DMS53 treated with DMSO at 0.1 percent for 48 hours (cell line): ENCODE data around the gene PARD3B.

ENCODE experiments used
- DNase-seq: peaks from one replicate; lab custom pipeline; 2025; ENCODE audit not compliant: unreplicated experiment; lab: John Stamatoyannopoulos, UW

Gene PARD3B

GRCh38 chr2:205636549-205637319 lies 1091.5 kb downstream of the PARD3B start:
- no peak for DNase-seq

DNA sequence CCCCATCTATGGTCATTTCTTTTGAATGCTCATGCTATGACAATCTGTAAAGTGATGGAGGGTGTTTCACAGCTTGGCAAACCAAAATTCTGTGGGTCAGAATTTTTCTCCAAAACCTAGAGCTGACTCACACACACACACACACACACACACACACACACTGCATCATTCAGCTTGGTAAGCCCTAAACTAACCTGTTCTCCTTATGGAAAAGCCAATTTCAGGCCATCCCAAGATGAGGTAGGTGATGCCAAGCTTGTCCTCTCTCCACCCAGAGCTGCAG lies 1092.0 kb downstream of the PARD3B start:
- no peak for DNase-seq

DNA sequence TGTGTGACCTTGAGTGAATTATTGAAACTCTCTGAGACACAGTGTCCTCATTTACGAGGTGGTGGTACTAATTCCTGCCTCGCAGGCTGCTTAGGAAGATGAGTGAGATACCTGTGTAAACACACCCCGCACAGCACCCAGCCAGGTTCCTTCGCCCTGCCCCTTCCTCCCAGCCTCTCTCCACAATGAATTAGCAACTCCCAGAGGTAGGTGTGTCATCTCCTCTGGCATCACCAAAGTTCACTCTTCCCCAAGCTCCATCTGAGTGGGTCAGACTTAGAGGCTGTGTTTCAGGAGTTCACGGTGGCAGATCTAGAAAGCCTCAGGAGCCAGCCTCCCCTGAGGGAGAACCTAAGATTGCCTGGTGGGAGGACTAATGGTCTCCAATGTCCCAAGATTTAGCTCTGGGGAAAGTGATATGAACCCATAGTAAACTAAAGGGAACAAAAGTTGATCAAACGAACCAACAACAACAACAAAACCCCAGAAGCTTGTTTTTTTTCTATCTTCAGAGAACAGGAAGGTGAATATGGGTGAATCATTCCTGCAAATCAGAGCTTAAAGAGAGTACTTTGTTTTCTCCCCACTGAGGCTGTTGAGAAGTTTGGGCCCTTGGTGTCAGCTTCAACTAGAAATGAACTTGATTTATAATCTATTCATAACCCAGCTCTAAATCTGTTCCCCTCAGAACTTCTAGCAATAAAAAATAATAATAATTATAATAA lies 1092.7 kb downstream of the PARD3B start:
- no peak for DNase-seq

DNA sequence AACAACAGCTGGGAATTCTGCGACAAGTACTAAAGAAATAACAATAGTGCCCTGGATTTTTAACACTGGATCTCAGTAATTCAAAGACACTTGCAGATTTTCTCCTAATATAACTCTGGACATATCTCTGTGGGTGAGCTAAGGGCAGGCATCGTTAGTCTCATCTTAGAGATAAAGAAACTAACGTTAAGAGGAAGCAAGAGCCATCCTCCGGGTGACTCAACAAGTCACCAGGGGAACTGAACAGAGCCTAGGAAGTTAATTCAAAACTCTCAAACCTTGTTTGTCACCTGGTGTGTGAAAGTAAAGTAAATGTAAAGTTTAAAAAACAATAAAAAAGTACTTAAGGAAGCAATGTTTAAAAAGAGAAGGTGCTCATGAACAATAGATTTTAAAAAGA lies 1095.4 kb downstream of the PARD3B start:
- no peak for DNase-seq

- no peak for DNase-seq
These were observed 1097.5 kb downstream of the PARD3B start for GRCh38 chr2:205642599-205643356.

DNA sequence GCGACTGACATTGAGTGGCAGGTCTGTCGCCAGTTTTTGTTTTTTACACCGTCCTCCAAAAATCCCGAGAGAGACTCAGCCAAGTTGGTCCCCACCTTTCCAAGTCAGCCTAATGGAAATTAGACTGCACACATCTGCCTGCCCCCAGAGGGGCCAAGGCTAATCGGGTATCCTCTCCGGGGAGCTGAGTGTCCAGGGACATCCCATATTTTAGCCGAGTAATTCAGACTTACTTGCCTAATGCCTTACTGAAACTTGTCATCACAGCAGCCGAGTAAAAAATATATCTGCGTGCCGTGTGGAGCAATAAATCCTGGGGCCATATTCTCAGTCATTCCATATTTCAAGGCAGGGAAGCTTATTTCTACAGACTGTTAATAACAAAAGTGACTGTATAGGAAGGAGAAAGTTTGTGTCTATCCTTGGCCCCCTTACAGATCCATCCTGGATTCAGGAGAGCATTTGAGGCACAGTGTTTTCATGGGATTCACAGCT lies 1098.2 kb downstream of the PARD3B start:
- no peak for DNase-seq

DNA sequence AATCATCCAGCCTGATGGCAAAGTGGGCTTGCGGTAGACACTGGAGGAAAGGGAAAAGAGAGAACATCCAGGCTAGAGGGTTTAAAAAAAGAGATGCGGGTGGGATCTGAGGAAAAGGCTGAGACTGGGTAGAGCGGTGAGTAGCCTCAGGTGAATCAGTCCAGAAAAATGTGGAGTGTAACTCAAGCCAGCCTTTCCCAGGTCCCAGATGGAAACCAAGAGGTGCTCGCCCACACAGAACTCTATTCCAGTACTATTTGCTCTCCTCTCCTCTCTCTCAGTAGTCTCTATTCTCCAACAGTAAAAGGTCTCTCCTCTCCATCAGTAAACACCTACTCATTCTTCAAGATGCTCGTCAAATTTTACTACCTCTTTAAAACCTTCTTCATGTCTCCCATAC lies 1098.7 kb downstream of the PARD3B start:
- DNase-seq, result no peak

- DNase-seq, result no peak
These were observed 1101.4 kb downstream of the PARD3B start for GRCh38 chr2:205646680-205647079.

DNA sequence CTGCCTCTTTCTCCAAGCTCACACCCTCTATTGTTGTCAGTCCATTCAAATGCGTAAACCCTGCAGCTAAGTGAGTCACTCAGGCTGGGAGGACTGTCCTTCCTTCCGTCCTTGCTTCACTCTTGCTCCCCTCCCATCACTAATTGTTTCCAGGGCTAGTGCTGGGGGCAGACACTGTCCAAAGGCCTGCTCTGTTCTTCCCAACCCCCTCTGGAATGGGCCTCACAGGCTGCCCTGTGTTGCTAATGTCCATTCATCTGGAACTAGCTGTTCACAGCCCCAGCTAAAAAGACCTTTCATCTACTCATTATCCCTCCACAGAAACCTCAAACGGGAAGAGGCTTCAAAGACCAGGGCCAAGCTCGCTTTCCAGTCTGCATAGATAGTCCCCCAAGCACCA lies 1105.2 kb downstream of the PARD3B start:
- DNase-seq, result no peak

DNA sequence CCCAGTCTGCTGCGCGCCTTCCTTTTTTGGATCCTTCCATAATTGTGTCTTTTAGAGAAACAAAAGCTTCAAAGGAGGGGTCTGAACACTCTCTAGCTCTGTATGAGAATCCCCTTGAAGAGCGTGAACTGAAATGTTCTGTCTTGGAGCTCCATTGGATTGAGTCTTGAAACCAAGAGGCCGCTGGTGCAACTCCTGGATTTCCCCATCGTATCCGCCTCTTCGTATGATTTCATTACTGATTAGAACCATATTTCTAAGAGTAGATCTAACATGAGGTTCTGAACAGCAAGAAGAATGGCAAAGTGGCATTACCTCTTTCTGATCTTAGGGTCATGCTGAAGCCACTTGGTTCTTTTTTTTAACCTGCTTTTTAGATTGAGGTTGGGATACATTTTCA lies 1105.7 kb downstream of the PARD3B start:
- no peak for DNase-seq

DNA sequence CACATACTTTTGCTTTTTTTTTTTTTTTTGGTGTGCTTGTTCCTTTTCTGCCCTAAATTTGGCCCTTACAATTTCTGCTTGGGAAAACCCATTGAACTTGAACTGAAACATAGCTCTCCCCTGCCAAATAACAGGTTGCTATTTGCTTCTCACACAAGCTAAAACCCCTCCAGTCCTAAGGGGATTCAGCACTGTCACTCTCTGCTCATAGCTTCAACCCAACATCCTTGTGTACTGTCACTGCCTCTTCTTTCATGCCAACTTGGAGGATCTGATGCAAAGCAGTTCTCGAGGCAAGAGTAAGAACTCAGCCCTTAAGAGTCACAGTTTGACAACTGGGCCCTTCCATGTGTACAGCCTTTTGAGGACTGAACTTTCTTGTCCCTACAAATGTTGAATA lies 1106.4 kb downstream of the PARD3B start:
- no peak for DNase-seq

- no peak for DNase-seq
These were observed 1109.8 kb downstream of the PARD3B start for GRCh38 chr2:205654878-205655605.

- DNase-seq, result no peak
These were observed 1110.6 kb downstream of the PARD3B start for GRCh38 chr2:205655779-205656456.

DNA sequence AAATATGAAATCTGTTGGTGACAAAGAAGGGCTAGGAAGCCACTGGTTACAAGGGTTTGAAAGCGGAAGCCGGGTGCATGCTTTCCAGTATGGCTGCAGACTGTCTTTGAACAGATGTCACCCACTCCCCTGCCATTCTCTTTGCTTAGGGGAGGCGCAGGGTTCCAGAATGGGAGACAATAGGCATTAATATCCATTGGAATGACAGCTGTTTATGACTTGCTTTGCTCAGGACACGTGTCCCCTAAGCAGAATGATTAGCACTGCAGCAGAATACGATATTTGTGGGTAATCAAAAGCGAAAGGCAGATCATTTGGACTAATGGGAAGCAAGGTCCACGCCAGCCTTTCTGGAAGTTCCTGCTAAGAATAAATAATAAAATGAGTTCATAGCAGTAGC lies 1111.2 kb downstream of the PARD3B start:
- no peak for DNase-seq

DNA sequence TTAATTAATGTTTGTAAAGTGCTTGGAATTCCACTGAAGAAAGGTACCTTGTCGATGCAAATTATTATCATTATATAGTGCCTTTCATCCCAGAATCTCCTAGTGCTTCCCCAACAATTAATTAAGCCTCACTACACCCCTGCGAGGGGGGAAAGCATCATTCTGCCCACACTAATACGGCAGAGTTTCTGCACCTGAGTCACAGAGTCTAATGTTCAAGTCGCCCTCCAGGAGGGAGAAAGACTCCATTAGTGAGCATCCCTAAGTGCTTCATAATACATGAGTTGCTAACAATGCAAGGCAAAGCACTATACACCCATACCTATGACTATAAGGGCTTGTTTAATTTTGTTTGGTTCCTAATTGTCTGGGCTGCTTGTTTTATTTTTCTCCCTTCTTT lies 1111.7 kb downstream of the PARD3B start:
- no peak for DNase-seq

DNA sequence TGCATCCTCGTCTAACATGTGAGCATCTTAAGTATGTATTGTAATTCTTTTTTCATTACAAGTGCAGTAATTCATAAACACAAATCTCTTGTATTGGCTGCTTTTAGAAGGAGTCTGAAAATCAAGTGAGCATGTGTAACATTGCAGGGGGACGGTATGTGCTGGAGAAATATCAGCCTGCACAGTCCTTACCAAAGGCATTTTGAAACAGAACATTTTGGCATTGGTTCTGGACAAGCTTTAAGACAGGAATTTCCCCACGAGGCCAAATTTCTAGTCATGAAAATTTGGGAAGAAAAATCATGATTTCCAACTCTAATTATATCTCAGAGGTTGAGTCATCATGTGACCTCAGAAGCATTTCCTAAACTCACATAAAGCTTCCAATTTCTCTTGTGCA lies 1112.3 kb downstream of the PARD3B start:
- DNase-seq, result no peak

- DNase-seq, result no peak
These were observed 1112.8 kb downstream of the PARD3B start for GRCh38 chr2:205658068-205658467.

DNA sequence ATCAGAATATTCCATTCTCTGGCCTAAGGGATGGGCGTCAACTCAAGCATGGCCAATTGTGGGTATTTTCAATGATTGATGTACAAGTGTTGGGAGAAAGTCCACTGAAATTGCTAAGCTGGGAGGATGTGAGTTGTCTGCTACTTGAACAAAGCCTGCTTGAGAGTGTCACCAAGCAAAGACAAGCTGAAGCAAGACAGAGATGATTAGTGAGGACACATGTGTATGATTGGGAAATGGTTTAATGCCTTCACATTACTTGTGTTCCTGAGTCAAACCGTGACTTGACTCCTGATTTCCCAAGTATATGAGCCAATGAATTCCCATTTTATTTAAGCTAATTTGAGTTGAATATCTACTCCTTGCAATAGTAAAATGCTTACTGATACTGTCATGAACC lies 1113.3 kb downstream of the PARD3B start:
- DNase-seq, result no peak

GRCh38 chr2:205659922-205660321 lies 1114.6 kb downstream of the PARD3B start:
- peak; percentile 36 for DNase-seq

GRCh38 chr2:205660521-205661124 lies 1115.3 kb downstream of the PARD3B start:
- DNase-seq, result no peak
